OCI-LY1 (cell line): Measurements from ENCODE around the gene SLC44A2.

Source experiments
- H2AFZ ChIP-seq: fragments of 200-600 bp; sonication (generic), shearing (Covaris generic); 2 replicates; pipeline ENCODE4 v1.6.0; 2014; ENCODE audit warnings: antibody characterized with exemption, mild to moderate bottlenecking, low read length
- H3F3A ChIP-seq: fragments of 200-600 bp; sonication (generic), shearing (Covaris generic); 2 replicates; pipeline ENCODE4 v1.6.0; 2014; ENCODE audit warnings: mild to moderate bottlenecking, antibody characterized with exemption, low read length, moderate library complexity; ENCODE audit not compliant: insufficient read depth
- H3K27ac ChIP-seq: fragments of 200-600 bp; sonication (generic); 2 replicates; pipeline ENCODE4 v1.5.1; 2014; ENCODE audit warnings: low read length, mixed run types, mild to moderate bottlenecking, low read depth; ENCODE audit not compliant: poor library complexity, severe bottlenecking
- H3K27me3 ChIP-seq: fragments of 200-600 bp; sonication (generic); 2 replicates; pipeline ENCODE4 v1.6.0; 2014; ENCODE audit warnings: antibody characterized with exemption, mild to moderate bottlenecking, low read length, moderate library complexity; ENCODE audit not compliant: insufficient read depth
- H3K36me3 ChIP-seq: fragments of 200-600 bp; sonication (generic); 2 replicates; pipeline ENCODE4 v1.6.1; 2014; ENCODE audit warnings: mild to moderate bottlenecking, antibody characterized with exemption, low read length, moderate library complexity, mixed read lengths; ENCODE audit not compliant: insufficient read depth
- H3K4me1 ChIP-seq: fragments of 200-600 bp; sonication (generic); 2 replicates; pipeline ENCODE4 v1.5.1; 2014; ENCODE audit warnings: mild to moderate bottlenecking, low read length, moderate library complexity; ENCODE audit not compliant: insufficient read depth, severe bottlenecking
- H3K4me2 ChIP-seq: fragments of 200-600 bp; sonication (generic), shearing (Covaris generic); 2 replicates; pipeline ENCODE4 v1.6.1; 2014; ENCODE audit warnings: low read length
- H3K4me3 ChIP-seq: fragments of 200-600 bp; sonication (generic); 2 replicates; pipeline ENCODE4 v1.5.1; 2014; ENCODE audit warnings: low read length, low read depth, mild to moderate bottlenecking, mixed read lengths; ENCODE audit not compliant: poor library complexity, severe bottlenecking
- H3K79me2 ChIP-seq: fragments of 200-600 bp; shearing (Covaris generic); 2 replicates; pipeline ENCODE4 v1.6.1; 2016; ENCODE audit warnings: mixed run types, low read length, mixed read lengths; ENCODE audit not compliant: insufficient read depth
- H3K9ac ChIP-seq: fragments of 200-600 bp; sonication (generic), shearing (Covaris generic); 2 replicates; pipeline ENCODE4 v1.6.1; 2014; ENCODE audit warnings: mild to moderate bottlenecking, low read length, mixed read lengths
- H3K9me2 ChIP-seq: fragments of 200-600 bp; sonication (generic), shearing (Covaris generic); 2 replicates; pipeline ENCODE4 v1.6.1; 2014; ENCODE audit warnings: low read depth, mild to moderate bottlenecking, low read length, mixed read lengths
- H3K9me3 ChIP-seq: fragments of 200-600 bp; shearing (Covaris generic); 2 replicates; pipeline ENCODE4 v1.6.1; 2014; ENCODE audit warnings: low read length, mixed read lengths
- H4K20me1 ChIP-seq: fragments of 200-600 bp; sonication (generic), shearing (Covaris generic); 2 replicates; pipeline ENCODE4 v1.6.0; 2016; ENCODE audit warnings: mild to moderate bottlenecking, low read length; ENCODE audit not compliant: insufficient read depth
- CTCF ChIP-seq: fragments of 200-600 bp; sonication (generic), shearing (Covaris generic); IDR thresholded peaks from 2 replicates; pipeline ENCODE4 v1.5.1; 2017; ENCODE audit warnings: mild to moderate bottlenecking, antibody characterized with exemption, low read length, moderate library complexity, mixed read lengths
- EZH2 ChIP-seq: fragments of 200-600 bp; sonication (generic), shearing (Covaris generic); IDR thresholded peaks from 2 replicates; pipeline ENCODE4 v1.8.0; 2017; ENCODE audit warnings: borderline replicate concordance, mixed run types, mild to moderate bottlenecking, antibody characterized with exemption, low read length, moderate library complexity, mixed read lengths

SLC44A2 gene

DNA sequence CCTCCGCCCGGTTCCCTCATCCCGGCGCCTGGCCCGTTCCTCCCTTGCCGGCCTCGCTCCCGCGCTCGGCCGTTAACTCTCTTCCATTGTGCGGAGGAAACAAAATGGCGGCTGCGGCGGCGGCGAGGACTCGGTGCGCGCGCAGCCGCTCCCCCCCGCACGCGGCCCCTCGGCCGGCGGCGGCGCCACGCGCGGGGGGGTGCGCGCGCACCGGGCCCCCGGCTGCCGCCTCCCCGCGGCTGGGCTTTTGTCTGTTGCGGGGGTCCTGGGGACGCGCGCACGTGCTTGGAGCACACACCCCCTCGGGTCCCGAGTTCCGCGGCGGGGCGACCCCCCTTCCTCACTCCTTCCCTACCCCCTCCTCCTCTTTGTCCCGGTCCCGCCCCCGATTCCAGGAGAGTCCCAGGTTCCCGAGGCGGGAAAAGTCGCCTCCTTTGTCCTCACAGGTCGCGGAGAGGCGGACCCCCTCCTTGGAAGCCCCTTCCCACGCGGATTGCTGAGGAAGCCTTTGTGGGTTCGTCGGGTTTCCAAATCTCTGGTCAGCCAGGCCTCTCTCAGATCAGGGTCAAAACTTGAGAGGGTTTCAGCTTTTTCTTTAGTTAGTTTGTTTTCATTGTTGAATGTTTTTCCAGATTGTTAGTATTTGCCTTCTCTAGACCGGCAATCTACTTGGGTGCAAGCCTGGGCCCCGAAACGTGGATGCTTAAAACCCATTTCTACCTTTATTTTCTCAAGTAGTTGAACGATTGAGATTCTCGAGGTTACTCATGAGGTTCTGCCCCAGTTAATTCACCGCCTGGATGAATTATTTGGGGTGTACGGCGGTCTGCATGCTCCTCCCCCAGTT, 29.5 kb downstream of the SLC44A2 start:
- Histone ChIP-seq H3F3A (no peaks in the 10 kb centered on the region), H2AFZ (no peak overlapping the region), H3K27me3 (no peaks in the 10 kb centered on the region), H3K4me1 (peaks cover 56% of the 10 kb centered on the region), H3K9me3 (no peaks in the 10 kb centered on the region), H3K27ac (peak overlapping the region; percentile 84), H3K4me2 (peak overlapping the region; percentile 92), H3K4me3 (peak overlapping the region; percentile 98), H4K20me1 (no peaks in the 10 kb centered on the region), H3K79me2 (peaks cover 52% of the 10 kb centered on the region), H3K36me3 (peaks cover 41% of the 10 kb centered on the region), H3K9me2 (no peaks in the 10 kb centered on the region), H3K9ac (peak overlapping the region; percentile 97)
- TF ChIP-seq EZH2, result no peak
- TF ChIP-seq CTCF, result no peak

DNA sequence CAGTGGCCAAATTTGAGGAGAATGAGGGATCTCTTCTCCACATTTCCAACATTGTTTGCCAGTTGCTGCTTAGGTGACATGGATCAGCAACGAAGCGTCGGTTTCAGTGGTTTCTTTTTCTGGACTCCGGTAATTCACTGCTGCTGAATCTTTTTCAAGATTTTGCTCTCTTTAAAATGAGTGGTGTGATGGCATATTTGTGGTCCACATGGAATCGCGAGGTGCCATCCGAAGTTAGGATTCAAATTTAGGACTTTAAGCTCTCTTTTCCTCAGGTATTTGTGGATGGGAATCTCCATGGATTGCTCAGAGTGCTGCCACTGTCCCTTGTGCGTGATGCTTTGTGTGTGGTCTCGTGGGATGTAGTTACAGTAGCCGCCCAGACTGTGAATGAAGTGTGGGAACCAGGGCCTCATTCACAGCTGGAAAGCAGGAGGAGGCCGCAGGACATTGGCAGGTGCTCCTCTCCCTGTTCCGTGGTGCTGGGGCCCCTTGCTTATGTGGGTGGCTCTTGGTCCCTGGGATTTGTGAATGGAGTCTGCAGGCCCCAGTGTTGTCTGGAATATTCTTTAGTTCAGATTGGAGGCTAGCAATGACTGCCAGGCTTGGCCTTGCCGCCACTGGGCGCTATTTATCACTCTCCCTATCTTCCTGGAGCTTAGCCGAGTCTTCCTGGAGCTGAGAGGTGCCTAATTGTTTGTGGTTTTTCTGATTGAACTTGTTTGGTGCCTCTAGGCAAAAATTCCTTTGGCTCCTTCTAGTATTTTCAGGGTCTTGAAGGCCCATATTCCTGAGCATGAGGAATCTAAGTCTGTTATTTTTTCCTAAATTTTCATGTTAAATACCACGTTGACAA, 30.3 kb downstream of the SLC44A2 start:
- Histone ChIP-seq H3K4me1 (peaks cover 64% of the 10 kb centered on the region), H4K20me1 (no peaks in the 10 kb centered on the region), H3K9me3 (no peaks in the 10 kb centered on the region), H3K36me3 (peaks cover 50% of the 10 kb centered on the region), H3K27ac (peak overlapping the region; percentile 84), H3K9ac (peak overlapping the region; percentile 95), H3K9me2 (no peaks in the 10 kb centered on the region), H3K79me2 (peaks cover 60% of the 10 kb centered on the region), H3K27me3 (no peaks in the 10 kb centered on the region), H3K4me2 (peak overlapping the region; percentile 92), H2AFZ (no peak overlapping the region), H3F3A (no peaks in the 10 kb centered on the region), H3K4me3 (peak overlapping the region; percentile 98)
- peak; percentile 36; the same call in 1 of the 2 replicates for TF ChIP-seq CTCF
- TF ChIP-seq EZH2, result no peak

DNA sequence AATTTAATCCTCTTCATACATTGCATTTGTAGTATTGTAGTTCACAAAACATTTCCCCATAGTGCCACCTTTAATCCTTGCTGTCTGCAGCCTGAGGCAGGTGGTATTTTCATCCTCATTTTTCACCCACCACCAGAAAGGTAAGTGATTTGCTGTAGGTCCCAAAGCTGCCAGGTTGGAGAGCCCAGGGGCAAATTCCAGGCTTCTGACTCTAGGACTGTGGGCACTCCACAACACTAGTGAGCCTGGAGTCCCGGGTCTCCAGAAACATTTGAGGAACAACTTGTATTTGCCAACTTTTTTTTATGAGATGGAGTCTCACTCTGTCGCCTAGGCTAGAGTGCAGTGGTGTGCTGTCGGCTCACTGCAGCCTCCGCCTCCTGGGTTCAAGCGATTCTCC, 35.0 kb downstream of the SLC44A2 start:
- Histone ChIP-seq H3K27ac (peak overlapping the region; percentile 87), H3K9me3 (no peaks in the 10 kb centered on the region), H4K20me1 (no peaks in the 10 kb centered on the region; the same call in 1 of the 2 replicates), H2AFZ (no peak overlapping the region), H3K9me2 (no peaks in the 10 kb centered on the region), H3K27me3 (no peaks in the 10 kb centered on the region), H3K36me3 (peaks cover 52% of the 10 kb centered on the region), H3K4me2 (peak overlapping the region; percentile 74), H3K79me2 (peaks cover 99% of the 10 kb centered on the region), H3F3A (no peaks in the 10 kb centered on the region), H3K4me1 (peaks cover 85% of the 10 kb centered on the region), H3K4me3 (peak overlapping the region; percentile 50), H3K9ac (peak overlapping the region; percentile 4; the same call in 1 of the 2 replicates)
- TF ChIP-seq CTCF (no peak), EZH2 (no peak)
